Nephron (organoid): ENCODE data around the gene TNC.

Experiments used
- H3K27ac Mint-ChIP-seq, 3 experiments: 2 replicates each; pipeline ENCODE4 v1.8.0; 2020; ENCODE audit warnings: mixed read lengths in 3 of 3, mild to moderate bottlenecking in 2 of 3, moderate library complexity in 1 of 3
- H3K27me3 Mint-ChIP-seq: 2 replicates; pipeline ENCODE4 v1.8.0; 2021; ENCODE audit warnings: low read depth, mild to moderate bottlenecking, moderate library complexity, mixed read lengths
- H3K36me3 Mint-ChIP-seq: 2 replicates; pipeline ENCODE4 v1.8.0; 2020; ENCODE audit warnings: low read depth, mixed read lengths
- H3K4me1 Mint-ChIP-seq: 2 replicates; pipeline ENCODE4 v1.8.0; 2020; ENCODE audit warnings: mixed read lengths
- H3K4me3 Mint-ChIP-seq, 3 experiments: 2 replicates each; pipeline ENCODE4 v1.8.0; 2020; ENCODE audit warnings: mild to moderate bottlenecking in 3 of 3, mixed read lengths in 3 of 3, moderate library complexity in 2 of 3
- H3K9me3 Mint-ChIP-seq: 2 replicates; pipeline ENCODE4 v1.8.0; 2020; ENCODE audit warnings: mixed read lengths
- CTCF ChIP-seq, 3 experiments: fragments of 200-600 bp; sonication (generic); IDR thresholded peaks; one replicate each; pipeline ENCODE4 v1.5.0; 2021; ENCODE audit warnings: antibody characterized with exemption in 3 of 3; ENCODE audit not compliant: unreplicated experiment in 3 of 3

Gene TNC

GRCh38 chr9:114987116-114987515 lies 130.8 kb downstream of the TNC start:
- no peaks in the 10 kb centered on the region for H3K4me1 Mint-ChIP-seq
- no peaks in the 10 kb centered on the region for H3K27me3 Mint-ChIP-seq
- no peak overlapping the region for H3K27ac Mint-ChIP-seq
- H3K4me3 Mint-ChIP-seq: no peak overlapping the region
- no peaks in the 10 kb centered on the region for H3K9me3 Mint-ChIP-seq
- TF ChIP-seq CTCF (IDR thresholded peaks at IDR 0.05; ENCODE audit: unreplicated experiment in 3 of 3): no peak
- no peaks in the 10 kb centered on the region for H3K36me3 Mint-ChIP-seq

DNA sequence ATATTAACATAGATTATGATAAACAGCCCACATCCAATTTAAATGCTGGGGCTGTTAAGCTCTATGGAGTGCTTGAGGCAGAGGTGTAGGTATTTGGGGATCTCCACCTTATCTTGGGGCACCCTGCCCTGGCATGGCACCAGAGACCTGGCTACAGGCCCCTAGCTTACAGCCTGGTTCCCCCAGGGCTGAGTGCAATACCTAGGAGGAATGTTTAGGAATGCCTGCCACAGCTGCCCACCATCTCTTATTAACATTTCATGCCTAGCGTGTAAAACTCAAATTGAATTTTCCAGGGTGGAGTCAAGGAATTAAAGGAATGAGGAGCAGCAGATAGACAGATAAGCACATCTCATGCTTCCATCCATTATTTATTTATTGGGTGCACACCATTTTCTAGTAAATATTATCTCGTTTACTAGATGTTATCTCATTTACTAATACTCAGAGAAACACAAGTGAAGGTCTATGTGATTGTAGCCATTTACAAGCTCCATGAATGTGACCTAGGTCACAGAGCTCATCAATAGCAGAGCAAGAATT lies 131.9 kb downstream of the TNC start:
- no peaks in the 10 kb centered on the region for H3K36me3 Mint-ChIP-seq
- no peaks in the 10 kb centered on the region for H3K27me3 Mint-ChIP-seq
- no peak for TF ChIP-seq CTCF (IDR thresholded peaks at IDR 0.05; ENCODE audit: unreplicated experiment in 3 of 3)
- no peak overlapping the region for H3K4me3 Mint-ChIP-seq
- H3K27ac Mint-ChIP-seq: no peak overlapping the region
- H3K4me1 Mint-ChIP-seq: no peaks in the 10 kb centered on the region
- H3K9me3 Mint-ChIP-seq: no peaks in the 10 kb centered on the region

DNA sequence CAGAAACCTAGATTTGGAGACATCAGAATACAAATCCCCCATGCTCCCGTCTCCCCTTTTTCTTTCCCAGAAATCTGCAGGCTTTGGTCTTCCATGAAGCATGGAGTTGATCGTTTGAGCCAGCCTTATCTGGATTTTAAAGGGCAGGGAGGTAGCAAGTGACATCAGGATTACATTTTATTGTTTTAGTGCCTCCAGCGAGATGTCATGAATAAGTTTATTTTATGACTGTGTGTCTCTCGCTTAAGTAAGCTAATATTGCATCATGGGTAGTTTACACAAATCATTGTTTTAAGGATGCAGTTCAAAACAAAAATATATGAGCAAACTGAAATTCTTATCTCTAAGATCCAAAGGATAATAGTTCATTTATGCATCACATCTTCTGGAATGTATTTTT lies 136.9 kb downstream of the TNC start:
- no peak for TF ChIP-seq CTCF (IDR thresholded peaks at IDR 0.05; ENCODE audit: unreplicated experiment in 3 of 3)
- Mint-ChIP-seq H3K4me3 (no peak overlapping the region), H3K36me3 (no peaks in the 10 kb centered on the region)

GRCh38 chr9:114973216-114973615 lies 144.7 kb downstream of the TNC start:
- no peak for TF ChIP-seq CTCF (IDR thresholded peaks at IDR 0.05; ENCODE audit: unreplicated experiment in 3 of 3)
- Mint-ChIP-seq H3K9me3 (peaks cover 3% of the 10 kb centered on the region), H3K27ac (no peak overlapping the region), H3K4me1 (no peaks in the 10 kb centered on the region), H3K4me3 (no peak overlapping the region), H3K27me3 (peaks cover 7% of the 10 kb centered on the region), H3K36me3 (no peaks in the 10 kb centered on the region)

More for the DNA sequence above, 136.9 kb downstream of the TNC start:
- Mint-ChIP-seq H3K27ac (no peak overlapping the region), H3K9me3 (no peaks in the 10 kb centered on the region), H3K27me3 (peaks cover 10% of the 10 kb centered on the region), H3K4me1 (no peaks in the 10 kb centered on the region)

GRCh38 chr9:114972510-114973136 lies 145.3 kb downstream of the TNC start:
- H3K9me3 Mint-ChIP-seq: peaks cover 3% of the 10 kb centered on the region
- H3K27ac Mint-ChIP-seq: no peak overlapping the region
- TF ChIP-seq CTCF (IDR thresholded peaks at IDR 0.05; ENCODE audit: unreplicated experiment in 3 of 3): no peak
- H3K27me3 Mint-ChIP-seq: peaks cover 8% of the 10 kb centered on the region
- no peaks in the 10 kb centered on the region for H3K36me3 Mint-ChIP-seq
- H3K4me1 Mint-ChIP-seq: no peaks in the 10 kb centered on the region
- H3K4me3 Mint-ChIP-seq: no peak overlapping the region
